ENCODE data around the gene STX12. TPM values are rescaled to one million over a fixed set of nuclear protein-coding genes. Genes with fewer than 3 reads are reported as not detected.
A peak's percentile ranks its signal among the peaks of the same experiment; 100 is the strongest.
"Not testable (repeated sequence)": the region's sequence is repeated elsewhere in the genome, so short reads cannot be mapped to it uniquely, and the experiment has no call there.

Gene STX12
- total RNA-seq, 1 experiment from 2014 or later, result 19.6 TPM

DNA sequence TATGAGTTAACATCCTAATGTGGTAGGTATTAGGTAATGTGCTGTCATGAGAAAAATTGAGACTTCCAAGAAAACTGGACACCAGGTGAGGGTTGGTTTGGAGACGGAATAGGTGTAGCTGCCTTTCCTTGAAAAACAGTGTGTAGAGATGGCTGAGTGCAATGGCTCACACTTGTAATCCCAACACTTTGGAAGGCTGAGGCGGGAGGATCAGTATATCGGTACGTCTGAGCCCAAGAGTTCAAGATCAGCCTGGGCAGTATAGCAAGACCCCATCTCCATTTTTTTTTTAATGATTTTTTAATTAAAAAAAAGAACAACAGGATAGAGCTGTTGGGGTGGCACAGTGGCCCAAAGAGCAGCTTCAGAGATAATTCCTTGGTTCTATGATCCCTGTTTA is 50.8 kb downstream of the STX12 start:
- BruUV-seq (replicated peaks), result no TSS peak
- Mint-ChIP-seq H3K36me3 (ENCODE audit: insufficient read depth, unreplicated experiment) (peaks cover 9% of the 10 kb centered on the region), H3K9me3 (ENCODE audit: unreplicated experiment) (no peaks in the 10 kb centered on the region)

DNA sequence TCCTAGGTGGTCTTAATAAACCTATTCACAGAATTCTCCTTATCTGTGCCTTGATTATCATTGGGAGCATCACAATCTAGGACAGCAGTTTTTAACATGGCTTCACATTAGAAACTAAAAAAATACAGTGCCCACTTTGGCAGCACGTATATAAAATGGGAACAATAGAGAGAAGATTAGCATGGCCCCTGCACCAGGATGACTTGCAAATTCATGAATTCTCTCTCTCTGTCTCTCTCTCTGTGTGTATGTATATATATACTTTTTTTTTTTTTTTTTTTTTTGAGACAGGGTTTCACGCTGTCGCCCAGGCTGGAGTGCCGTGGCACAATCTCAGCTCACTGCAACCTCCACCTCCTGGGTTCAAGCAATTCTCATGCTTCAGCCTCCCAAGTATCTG is 51.4 kb downstream of the STX12 start:
- Mint-ChIP-seq H3K27me3 (ENCODE audit: insufficient read depth, unreplicated experiment) (no peaks in the 10 kb centered on the region), H3K36me3 (ENCODE audit: insufficient read depth, unreplicated experiment) (peaks cover 3% of the 10 kb centered on the region), H3K4me1 (ENCODE audit: low read depth, unreplicated experiment) (no peaks in the 10 kb centered on the region), H3K9me3 (ENCODE audit: unreplicated experiment) (no peaks in the 10 kb centered on the region), H3K27ac (ENCODE audit: unreplicated experiment) (no peak overlapping the region), H3K4me3 (ENCODE audit: unreplicated experiment) (no peak overlapping the region)
- TF ChIP-seq CTCF (IDR thresholded peaks at IDR 0.05; ENCODE audit: insufficient read depth in 1 of 2, low read depth in 1 of 2, low read length in 1 of 2, severe bottlenecking in 1 of 2, unreplicated experiment in 1 of 2), result no peak
- Histone ChIP-seq H3K4me1 (no peaks in the 10 kb centered on the region), H3K9me3 (no peaks in the 10 kb centered on the region), H3K36me3 (ENCODE audit: control insufficient read depth, insufficient read depth, low read length) (no peaks in the 10 kb centered on the region), H3K4me3 (ENCODE audit: low read depth, low read length) (no peak overlapping the region), H3K27me3 (replicated peaks; ENCODE audit: control insufficient read depth, insufficient read depth, low read length) (no peaks in the 10 kb centered on the region)
- intact Hi-C loops (cut with micrococcal nuclease; ENCODE audit: unreplicated experiment), result no loop called here
- ChIA-PET POLR2A (no interaction called here), CTCF (no interaction called here)
- no peak for DNase-seq
- no TSS peak for BruUV-seq (replicated peaks)

More for the DNA sequence above, 50.8 kb downstream of the STX12 start:
- H3K36me3 ChIP-seq (ENCODE audit: control insufficient read depth, insufficient read depth, low read length), result no peaks in the 10 kb centered on the region
- POLR2A ChIA-PET, result no interaction called here
- no peak for DNase-seq
- Mint-ChIP-seq H3K4me3 (ENCODE audit: unreplicated experiment) (no peak overlapping the region), H3K27ac (ENCODE audit: unreplicated experiment) (no peak overlapping the region), H3K27me3 (ENCODE audit: insufficient read depth, unreplicated experiment) (no peaks in the 10 kb centered on the region), H3K4me1 (ENCODE audit: low read depth, unreplicated experiment) (no peaks in the 10 kb centered on the region)
- no peaks in the 10 kb centered on the region for H3K27me3 ChIP-seq (replicated peaks; ENCODE audit: control insufficient read depth, insufficient read depth, low read length)
- no peak for TF ChIP-seq CTCF (IDR thresholded peaks at IDR 0.05; ENCODE audit: insufficient read depth in 1 of 2, low read depth in 1 of 2, low read length in 1 of 2, severe bottlenecking in 1 of 2, unreplicated experiment in 1 of 2)
- H3K4me1 ChIP-seq, result no peaks in the 10 kb centered on the region
- H3K4me3 ChIP-seq (ENCODE audit: low read depth, low read length), result no peak overlapping the region
- intact Hi-C loops (cut with micrococcal nuclease; ENCODE audit: unreplicated experiment), result no loop called here
- no peaks in the 10 kb centered on the region for H3K9me3 ChIP-seq
- CTCF ChIA-PET, result no interaction called here

- H3K27me3 Mint-ChIP-seq (ENCODE audit: insufficient read depth, unreplicated experiment); H3K27ac Mint-ChIP-seq (ENCODE audit: unreplicated experiment): not testable (repeated sequence)
Measured at GRCh38 chr1:27829339-27829960, 56.4 kb downstream of the STX12 start.

More at GRCh38 chr1:27829339-27829960, 56.4 kb downstream of the STX12 start:
- DNase-seq; H3K9me3 Mint-ChIP-seq (ENCODE audit: unreplicated experiment); intact Hi-C loops (cut with micrococcal nuclease; ENCODE audit: unreplicated experiment); POLR2A ChIA-PET; H3K27me3 ChIP-seq (replicated peaks; ENCODE audit: control insufficient read depth, insufficient read depth, low read length); H3K4me1 ChIP-seq; H3K36me3 ChIP-seq (ENCODE audit: control insufficient read depth, insufficient read depth, low read length); BruUV-seq (replicated peaks); H3K9me3 ChIP-seq; CTCF ChIA-PET; H3K36me3 Mint-ChIP-seq (ENCODE audit: insufficient read depth, unreplicated experiment): not testable (repeated sequence)
- Mint-ChIP-seq H3K4me1 (ENCODE audit: low read depth, unreplicated experiment) (peaks cover 10% of the 10 kb centered on the region), H3K4me3 (ENCODE audit: unreplicated experiment) (peak overlapping the region; percentile 83)
- H3K4me3 ChIP-seq (ENCODE audit: low read depth, low read length), result 0 out of 2 replicates have a peak overlapping the region, but pooled peaks have one; percentile 43

Data from Caco-2 (cell line).